Stimulated activated CD8-positive, alpha-beta memory T cell treated with anti-CD3 and anti-CD28 coated beads, Interleukin-4, amount 100 ng/mL, for 4 hours (primary cell): ENCODE data around the gene EPAS1.

Source experiments
- DNase-seq, 2 donors: peaks; one replicate each; pipeline ENCODE4 v3.0.0-alpha.2; 2020; ENCODE audit warnings: low read depth in 2 of 2, low spot score in 1 of 2

Gene EPAS1

DNA sequence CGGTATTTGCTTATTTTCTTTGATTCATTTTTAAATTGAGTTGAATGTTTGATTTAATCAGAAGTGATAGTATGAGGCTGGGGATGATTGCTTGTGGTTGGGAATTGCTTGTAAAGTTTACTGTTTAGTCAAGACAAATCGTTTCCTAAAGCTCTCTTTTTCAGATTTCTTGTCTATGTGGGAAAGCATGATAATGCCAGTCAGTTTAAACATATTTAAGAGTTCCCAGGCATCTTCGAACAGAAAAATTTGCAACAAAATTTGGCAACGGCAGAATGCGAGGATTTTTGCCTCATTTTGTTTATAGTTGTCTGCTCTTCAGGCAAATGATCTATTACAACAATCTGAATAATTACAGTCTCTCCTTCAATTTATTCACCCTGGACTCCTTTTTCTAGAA lies 22.5 kb downstream of the EPAS1 start:
- DNase-seq = no peak

GRCh38 chr2:46320141-46320567 lies 22.9 kb downstream of the EPAS1 start:
- DNase-seq = no peak

GRCh38 chr2:46323730-46324129 lies 26.5 kb downstream of the EPAS1 start:
- no peak for DNase-seq

GRCh38 chr2:46325182-46325928 lies 28.1 kb downstream of the EPAS1 start:
- DNase-seq = no peak

DNA sequence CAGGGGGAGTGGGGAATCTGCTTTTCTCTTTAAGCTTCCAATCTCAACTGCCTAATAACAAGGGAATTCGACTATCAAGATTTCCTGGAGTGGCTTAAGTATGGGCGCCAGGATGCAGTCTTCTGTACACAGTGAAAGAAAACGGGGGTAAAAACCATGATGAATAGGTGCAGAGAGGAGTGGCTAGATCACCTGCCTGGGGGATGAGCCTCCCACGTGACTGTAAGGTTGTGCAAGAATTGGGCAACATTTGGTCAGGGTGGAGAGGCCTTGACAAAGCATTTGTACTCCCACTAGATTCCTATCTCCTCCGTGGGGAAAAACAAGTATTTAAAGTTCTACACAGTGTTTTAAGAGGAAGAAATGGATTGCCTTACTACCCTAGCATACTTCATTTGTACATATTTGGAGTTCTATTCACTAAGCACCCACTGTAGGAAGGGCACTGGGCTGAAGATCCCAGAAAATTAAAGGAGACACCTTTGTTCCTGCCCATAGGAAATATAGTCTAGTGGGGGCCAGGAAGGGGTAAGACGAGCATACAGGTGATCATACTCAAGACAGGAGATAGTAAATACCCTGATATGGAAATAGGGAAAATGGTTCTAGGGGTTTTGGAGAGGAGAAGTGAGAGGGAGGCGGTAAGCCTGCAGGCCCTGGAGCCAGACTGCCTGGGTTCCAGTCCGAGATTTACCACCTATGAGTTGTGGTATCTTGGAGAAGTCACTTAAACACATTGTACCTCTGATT lies 29.2 kb downstream of the EPAS1 start:
- no peak for DNase-seq

DNA sequence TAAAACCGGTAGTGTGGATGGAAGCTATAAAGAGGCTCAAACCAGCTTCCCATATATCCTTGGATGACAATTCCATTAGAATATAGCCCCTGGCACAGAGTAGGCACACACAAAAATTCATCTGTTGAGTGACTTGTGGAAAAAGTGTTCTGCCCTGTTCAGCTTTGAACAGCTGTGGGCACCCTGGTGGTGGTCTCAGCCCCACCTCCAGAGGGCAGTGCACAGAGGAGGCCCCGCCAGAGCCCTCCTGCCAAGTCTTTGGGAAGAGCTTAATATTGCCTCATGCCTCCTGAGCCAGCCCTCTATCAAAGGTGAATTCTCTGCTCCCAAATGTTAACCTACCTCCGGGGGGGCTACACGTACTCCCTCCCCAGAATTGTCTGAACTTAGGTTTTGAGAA lies 30.4 kb downstream of the EPAS1 start:
- DNase-seq = no peak

GRCh38 chr2:46328291-46328690 lies 31.1 kb downstream of the EPAS1 start:
- no peak for DNase-seq

GRCh38 chr2:46328829-46329228 lies 31.6 kb downstream of the EPAS1 start:
- DNase-seq = no peak

GRCh38 chr2:46329340-46329739 lies 32.1 kb downstream of the EPAS1 start:
- DNase-seq = no peak

DNA sequence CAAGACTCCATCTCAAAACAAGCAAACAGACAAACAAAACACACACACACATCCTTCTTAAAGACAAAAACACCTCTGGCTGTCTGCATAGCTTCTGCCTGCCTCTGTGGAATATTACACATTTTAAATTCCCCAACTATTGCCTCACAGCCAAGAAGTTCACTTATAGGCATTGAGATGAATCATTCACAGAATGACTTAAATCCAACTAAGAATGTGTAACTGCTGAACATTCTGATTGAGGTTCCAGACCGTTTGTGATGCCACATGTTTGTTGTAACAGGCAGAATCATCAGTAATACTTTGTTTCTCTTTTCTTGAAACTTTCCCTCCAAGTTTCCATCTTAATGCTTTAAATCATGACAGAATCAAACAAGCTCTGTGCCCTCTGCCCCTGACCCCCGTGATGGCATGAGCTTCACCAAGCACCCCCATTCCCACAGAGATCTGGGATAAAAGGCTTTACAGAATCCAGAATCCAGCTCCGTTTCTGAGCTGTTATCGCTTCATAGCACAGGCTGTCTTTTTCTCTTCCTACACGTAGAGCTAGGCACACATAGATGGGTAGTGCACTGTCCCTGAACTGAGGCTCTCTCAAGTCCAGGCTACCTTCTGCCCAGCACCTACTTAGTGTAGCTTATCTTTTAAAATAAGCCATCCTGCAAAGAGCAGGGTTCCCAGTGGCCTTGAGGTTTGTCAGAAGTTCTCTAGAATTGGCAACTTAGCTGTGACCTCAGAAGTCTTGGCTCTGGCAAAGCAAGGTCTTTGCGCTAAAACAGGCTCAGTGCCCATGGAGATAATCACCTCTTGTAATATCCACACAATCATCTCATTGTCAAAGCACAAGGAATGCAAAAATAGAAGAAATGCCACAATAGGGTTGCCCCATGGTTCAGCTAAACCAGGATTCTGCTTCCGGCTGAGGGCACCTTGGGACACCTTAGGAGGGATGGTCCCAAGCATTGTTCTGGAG lies 32.9 kb downstream of the EPAS1 start:
- no peak for DNase-seq

DNA sequence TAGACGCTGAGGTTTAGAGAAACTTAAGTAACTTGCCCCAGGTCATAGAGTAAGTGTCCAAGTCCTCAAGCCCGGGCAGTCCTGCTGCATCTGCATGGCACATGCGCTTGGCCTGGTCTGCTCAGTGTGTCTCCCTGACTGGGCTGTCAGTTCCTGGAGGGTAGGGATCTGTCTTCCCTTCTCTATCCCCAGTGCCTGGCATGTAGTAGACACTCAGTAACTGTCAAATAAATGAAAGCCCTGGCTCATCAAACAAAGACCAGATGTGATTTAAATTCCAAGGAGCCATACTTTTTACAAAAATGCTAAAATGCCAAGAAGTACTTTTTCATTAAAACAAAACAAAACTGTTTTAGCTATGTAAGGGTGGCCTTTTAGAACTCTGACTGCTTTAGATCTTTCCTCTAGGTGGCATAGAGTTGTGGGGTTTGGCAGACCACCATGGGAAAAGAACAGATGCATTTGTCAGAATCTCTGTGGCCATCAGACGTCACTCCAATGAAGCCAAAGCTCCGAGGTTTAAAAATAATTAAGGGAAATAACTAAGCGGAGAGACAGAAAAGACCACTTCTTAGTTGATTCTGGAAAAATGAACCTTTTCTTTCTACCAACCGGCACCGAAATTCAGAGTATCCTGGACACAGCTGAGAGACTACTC lies 34.0 kb downstream of the EPAS1 start:
- DNase-seq = no peak

- no peak for DNase-seq
These were observed 35.6 kb downstream of the EPAS1 start for GRCh38 chr2:46332686-46333281.

- no peak for DNase-seq
These were observed 36.7 kb downstream of the EPAS1 start for GRCh38 chr2:46333912-46334311.

GRCh38 chr2:46334389-46335271 lies 37.4 kb downstream of the EPAS1 start:
- DNase-seq = no peak

DNA sequence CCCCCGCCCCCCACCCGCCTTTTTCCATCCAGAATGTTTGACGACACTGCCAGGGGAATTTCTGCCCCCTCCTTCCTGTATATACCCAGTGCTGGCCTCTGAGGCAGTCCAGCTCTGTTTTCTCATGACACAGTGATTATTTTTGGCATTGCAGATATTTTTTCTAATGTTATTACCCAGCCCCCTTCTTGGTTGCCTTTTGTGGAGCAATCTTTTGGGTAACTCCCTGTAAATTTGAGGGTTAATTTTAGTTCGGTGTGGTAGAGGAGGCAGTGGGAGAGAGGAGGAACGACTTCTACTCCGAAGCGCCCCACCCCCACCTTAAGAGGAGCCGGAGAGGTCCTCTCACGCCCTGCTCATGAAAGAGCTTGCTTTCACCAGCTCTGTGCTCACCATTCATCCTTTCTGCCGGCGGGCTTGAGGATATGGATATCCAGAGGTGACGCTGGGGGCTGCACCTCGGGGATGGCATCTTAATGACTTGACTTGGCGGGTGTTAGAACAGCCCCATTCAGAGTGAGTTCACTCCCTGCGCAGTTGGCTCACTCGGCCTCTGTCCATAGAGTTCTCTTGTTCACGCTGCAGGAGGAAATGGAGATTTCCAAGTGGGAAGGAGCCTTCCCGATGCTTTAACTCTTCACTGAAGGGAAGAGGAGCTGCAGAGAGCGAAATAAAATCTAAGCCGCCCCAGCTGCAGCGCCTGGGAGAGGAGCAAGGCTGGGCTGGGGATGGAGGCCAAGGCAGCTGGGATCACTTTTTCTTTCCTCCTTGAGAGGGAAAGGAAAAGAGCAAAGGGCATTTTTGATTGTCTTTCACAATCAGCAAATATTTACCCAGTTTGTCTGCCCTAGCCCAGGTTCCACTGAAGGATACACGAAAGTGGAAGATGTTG lies 38.4 kb downstream of the EPAS1 start:
- DNase-seq = no peak

GRCh38 chr2:46336283-46336959 lies 39.2 kb downstream of the EPAS1 start:
- DNase-seq = no peak

DNA sequence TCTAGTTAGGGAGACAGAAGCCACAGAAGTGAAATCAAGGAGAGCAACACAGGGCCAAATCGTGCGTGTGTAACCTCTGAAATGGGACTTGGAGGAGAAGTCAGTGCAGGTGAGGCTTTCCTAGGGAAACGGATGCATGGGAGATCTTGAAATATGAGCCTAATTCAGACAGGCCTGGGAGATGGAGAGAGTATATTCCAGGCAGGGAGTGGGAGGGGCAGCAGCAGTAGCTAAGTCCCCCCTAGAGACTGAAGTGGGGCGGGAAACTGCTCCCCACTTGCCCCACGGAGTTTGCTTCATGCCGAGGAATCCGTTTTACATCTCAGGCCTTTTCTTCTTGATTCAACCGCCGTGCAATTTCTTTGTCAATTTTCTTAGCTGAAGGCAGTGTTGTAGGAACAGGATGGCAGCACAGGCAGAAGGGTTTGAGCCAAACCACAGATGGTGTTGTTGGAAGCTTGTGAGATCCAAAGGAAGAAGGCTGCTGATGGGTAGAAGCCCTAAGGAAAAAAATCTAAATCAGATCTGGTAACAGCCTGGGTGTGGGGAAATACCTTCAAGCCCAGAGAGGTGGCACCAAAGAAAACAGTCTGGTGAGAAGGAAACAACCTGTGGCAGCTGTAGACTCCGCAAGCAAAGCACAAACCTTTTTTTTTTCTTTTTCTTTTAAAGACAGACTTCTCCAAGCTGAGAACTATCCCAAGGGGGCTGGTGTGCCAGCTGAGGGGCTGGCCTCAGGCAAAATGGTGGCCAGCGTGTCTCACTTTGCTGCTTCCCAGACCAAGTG lies 40.2 kb downstream of the EPAS1 start:
- no peak for DNase-seq
